GM19397 (cell line): Measurements from ENCODE around the gene CKM.
"Not testable (repeated sequence)": the region's sequence is repeated elsewhere in the genome, so short reads cannot be mapped to it uniquely, and the experiment has no call there.

Experiments
- ATAC-seq: cut with Tn5 transposase; IDR thresholded peaks from one replicate; pipeline ENCODE4 v1.9.1; 2021; ENCODE audit warnings: mild to moderate bottlenecking, moderate library complexity; ENCODE audit not compliant: unreplicated experiment

CKM gene

GRCh38 chr19:45321848-45322247, 827 bp downstream of the CKM start:
- no peak for ATAC-seq

DNA sequence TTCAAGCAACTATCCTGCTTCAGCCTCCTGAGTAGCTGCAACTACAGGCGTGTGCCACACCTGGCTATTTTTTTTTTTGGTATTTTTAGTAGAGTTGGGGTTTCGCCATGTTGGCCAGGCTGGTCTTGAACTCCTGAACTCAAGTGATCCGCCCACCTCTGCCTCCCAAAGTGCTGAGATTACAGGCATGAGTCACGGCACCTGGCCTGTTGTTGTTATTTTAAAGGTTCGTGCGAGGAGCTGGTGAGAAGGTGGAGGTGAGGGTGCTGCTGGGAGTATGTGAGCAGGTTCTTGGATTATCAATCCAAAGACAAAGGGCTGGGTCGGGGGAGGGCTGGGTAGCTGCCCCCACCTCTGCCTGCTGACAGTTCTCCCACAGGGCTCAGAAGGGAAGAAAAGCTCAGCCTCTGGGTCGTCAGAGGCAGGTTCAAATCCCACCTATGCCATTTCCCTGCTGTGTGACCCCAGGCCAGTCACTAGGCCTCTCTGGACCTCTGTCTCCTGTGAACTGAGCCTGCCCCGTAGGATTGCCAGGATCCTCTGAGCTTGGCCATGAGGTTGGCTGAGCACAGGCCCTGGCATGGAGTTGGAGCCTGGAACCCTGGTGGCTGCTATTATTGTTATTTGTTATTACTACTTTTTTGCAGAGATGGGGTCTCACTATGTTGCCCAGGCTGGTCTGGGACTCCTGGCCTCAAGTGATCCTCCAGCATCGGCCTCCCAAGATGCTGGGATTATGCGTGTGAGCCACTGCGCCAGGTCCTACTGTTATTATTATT, 1.5 kb downstream of the CKM start:
- ATAC-seq = no peak

- ATAC-seq = no peak
Measured at GRCh38 chr19:45315304-45315703, 7.4 kb downstream of the CKM start.

GRCh38 chr19:45314708-45315245, 7.9 kb downstream of the CKM start:
- ATAC-seq = no peak

DNA sequence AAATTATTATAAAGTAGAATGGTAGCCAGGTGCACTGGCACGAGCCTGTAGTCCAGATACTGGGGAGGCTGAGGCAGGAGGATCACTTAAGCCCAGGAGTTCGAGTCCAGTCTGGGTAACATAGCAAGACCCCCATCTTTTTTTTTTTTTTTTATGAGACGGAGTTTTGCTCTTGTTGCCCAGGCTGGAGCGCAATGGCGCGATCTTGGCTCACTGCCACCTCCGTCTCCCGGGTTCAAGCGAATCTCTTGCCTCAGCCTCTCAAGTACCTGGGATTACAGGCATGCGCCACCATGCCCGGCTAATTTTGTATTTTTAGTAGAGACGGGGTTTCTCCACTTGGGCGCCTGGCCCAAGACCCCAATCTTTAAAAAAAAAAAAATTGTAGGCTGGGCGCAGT, 10.4 kb downstream of the CKM start:
- not testable (repeated sequence) for ATAC-seq

DNA sequence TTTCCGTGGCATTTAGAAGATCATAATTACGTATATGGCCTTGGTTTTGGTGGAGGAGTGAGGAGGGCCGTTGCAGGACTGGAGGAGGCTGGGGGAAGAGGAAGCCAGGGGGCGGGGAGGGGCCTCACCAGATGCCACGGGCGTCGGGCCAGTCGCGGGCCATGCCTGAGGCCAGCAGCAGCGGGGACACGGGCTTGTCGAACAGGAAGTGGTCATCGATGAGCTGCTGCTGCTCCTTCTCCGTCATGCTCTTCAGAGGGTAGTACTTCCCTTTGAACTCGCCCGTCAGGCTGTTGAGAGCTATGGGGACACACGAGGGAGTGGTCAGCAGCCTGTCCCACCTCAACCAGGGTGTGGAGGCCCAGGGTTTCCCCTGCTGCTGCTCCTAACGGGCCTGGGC, 11.1 kb downstream of the CKM start:
- no peak for ATAC-seq

GRCh38 chr19:45309322-45309721, 13.4 kb downstream of the CKM start:
- not testable (repeated sequence) for ATAC-seq

- no peak for ATAC-seq
Measured at GRCh38 chr19:45307361-45307760, 15.3 kb downstream of the CKM start.

DNA sequence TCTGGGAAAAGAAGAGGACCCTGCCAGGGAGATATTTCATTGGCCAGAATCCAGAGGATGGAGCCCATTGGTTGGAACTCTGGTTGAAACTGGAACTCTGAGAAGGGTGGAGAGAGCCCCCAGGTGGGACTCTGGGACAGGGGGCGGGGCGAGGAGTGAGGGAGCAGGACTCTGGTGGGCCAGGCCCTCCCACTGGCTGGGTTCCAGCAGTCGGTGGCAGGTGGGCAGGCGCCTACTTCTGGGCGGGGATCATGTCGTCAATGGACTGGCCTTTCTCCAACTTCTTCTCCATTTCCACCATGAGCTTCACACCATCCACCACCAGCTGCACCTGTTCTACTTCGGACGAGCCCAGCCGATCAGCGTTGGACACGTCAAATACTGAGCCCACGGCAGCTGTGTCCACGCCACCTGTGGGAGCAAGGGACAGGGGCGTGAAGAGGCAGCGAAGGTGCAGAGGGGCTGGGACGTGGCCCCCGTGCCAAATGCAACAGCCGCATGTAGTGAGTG, 16.1 kb downstream of the CKM start:
- ATAC-seq = no peak

- ATAC-seq = no peak
Measured at GRCh38 chr19:45306040-45306439, 16.6 kb downstream of the CKM start.

GRCh38 chr19:45305421-45305820, 17.3 kb downstream of the CKM start:
- no peak for ATAC-seq

- ATAC-seq = no peak
Measured at GRCh38 chr19:45305007-45305406, 17.7 kb downstream of the CKM start.

GRCh38 chr19:45304141-45304926, 18.3 kb downstream of the CKM start:
- no peak for ATAC-seq

- ATAC-seq = no peak
Measured at GRCh38 chr19:45303269-45304060, 19.2 kb downstream of the CKM start.

DNA sequence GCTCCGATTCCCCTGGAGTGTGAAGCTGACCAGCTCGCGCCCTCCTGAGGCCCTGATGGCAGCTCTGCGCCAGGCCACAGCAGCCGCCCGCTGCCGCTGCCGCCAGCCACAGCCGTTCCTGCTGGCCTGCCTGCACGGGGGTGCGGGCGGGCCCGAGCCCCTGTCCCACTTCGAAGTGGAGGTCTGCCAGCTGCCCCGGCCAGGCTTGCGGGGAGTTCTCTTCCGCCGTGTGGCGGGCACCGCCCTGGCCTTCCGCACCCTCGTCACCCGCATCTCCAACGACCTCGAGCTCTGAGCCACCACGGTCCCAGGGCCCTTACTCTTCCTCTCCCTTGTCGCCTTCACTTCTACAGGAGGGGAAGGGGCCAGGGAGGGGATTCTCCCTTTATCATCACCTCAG, 20.3 kb downstream of the CKM start:
- ATAC-seq = no peak

DNA sequence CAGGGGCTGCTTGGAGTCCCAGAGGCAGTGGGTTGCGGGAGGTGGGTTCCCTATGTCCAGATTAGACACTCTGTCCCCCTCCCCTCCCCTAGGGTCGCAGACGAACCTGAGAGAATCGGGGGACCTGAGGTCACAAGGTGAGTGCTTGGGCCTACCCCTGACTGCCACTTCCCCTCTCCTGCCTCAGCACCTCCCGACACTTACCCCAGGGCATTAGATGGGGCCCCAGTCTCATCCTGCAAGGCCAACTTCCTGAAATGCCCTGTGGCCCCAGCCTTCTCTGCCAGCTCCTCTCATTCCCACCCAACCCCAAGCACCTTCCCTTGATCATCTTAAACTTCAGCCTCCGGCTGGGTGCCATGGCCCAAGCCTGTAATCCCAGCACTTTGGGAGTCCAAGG, 23.0 kb downstream of the CKM start:
- no peak for ATAC-seq

DNA sequence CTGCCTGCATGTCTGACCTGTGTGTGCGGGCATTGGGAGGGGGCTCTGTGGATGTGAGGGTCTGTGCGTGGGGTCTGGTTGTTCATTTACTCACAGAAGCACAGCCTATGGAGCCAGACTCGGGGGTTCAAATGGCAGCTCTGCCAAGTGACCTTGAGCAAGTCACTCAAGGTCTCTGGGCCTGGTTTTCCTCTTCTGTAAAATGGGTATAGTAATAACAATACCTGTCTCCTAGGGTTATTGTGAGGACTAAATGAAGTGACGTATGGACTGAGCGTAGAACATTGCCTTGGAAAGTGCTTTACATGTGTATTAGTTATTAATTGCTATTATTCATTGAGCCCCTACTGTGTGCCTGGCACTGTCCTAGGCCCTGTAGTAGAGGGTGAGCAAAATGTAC, 24.4 kb downstream of the CKM start:
- no peak for ATAC-seq

DNA sequence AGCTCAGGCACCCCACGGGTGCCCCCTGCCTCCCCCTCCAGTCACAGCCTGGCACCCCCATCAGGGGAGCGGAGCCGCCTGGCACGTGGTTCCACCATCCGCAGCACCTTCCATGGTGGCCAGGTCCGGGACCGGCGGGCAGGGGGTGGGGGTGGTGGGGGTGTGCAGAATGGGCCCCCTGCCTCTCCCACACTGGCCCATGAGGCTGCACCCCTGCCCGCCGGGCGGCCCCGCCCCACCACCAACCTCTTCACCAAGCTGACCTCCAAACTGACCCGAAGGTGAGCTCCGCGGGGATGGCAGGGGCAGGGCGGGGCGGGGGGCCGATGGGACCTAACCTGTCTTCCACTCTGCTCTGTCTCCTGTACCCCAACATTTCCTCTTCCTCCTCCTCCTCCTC, 25.0 kb downstream of the CKM start:
- no peak for ATAC-seq

DNA sequence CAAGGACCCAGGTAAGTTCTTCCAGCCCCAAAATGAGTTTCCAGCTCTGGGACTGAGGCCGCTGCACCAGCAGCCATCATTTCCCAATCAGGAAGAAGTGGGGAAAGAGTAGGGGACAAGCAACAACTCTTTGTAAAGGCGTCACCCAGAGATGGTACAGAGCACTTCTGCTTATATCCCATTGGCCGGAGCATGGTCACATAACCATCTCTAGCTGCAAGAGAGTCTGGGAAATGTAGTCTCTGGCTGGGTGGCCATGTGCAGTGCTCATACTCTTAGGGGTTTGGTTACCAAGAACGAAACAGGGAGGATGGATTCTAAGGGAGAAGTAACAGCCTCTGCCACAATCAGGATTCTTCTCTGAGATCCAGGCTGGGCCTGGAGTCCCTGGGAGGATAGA, 26.3 kb downstream of the CKM start:
- no peak for ATAC-seq

- ATAC-seq = no peak
Measured at GRCh38 chr19:45295873-45296272, 26.8 kb downstream of the CKM start.
